GM21367 (cell line): ENCODE results near the gene KRTAP1-4.
"Not testable (repeated sequence)": the region's sequence is repeated elsewhere in the genome, so short reads cannot be mapped to it uniquely, and the experiment has no call there.

Source experiments
- ATAC-seq: cut with Tn5 transposase; IDR thresholded peaks from one replicate; pipeline ENCODE4 v1.9.1; 2021; ENCODE audit not compliant: unreplicated experiment

Gene KRTAP1-4

DNA sequence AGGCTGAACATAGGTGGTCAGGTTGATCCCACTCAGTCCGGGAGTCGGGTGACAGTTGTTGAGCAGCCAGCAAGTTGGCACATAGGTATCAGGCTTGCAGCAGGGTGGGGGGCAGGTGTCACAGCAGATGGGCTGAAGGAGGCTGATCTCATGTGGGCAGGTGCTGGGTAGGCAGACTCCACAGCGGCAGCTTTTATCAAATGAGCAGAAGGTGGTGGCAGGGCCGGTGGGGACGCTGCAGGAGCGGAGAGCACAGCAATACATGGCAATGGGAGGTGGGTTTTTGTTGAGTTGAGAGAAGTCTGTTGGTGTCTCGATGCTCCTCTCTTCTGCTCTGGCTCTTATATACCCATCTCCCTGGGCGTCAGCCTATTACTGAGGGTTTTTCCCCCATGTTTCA, 21.2 kb downstream of the KRTAP1-4 start, which contains the start of gene KRTAP3-1:
TSS of gene KRTAP3-1 (minus strand) at position 318 of the 400 bp plus-strand sequence. CDS start at position 264, 54 bp downstream.
- ATAC-seq = no peak

DNA sequence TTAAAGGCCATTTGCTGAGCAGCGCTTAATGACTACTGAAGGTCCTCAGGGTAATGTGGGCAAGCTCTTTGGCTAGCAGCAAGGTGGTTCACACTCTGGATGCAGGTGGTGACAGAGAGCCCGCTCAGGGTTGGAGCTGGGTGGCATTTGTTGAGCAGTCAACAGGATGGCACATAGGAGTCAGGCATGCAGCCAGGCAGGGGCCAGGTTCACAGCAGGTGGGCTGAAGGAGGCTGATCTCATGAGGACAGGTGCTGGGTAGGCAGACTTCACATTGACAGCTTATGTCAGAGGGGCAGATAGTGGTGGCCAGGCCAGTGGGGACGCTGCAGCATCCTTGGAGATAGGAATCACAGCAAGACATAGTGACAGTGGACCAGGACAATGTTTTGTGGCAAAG, 25.6 kb downstream of the KRTAP1-4 start:
- ATAC-seq = no peak

DNA sequence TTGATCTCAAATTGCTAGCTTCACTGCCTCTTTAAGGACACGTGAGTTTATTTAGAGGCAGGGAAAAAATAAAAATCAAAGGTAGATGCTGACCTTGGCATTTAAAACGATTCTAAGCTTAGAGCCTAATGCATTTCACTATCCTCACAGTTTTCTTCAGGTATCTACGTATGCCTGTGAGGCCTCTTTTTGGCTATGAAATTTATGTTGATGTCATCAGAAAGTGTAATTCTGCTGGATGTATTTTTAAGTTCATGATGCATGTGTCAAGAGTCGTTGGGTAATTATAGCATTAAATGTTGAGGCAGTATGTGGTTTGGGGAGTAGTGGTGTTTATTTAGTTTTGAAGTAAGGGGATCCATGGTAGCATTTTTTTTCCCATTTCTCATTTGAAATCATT, 26.1 kb downstream of the KRTAP1-4 start:
- ATAC-seq = no peak

DNA sequence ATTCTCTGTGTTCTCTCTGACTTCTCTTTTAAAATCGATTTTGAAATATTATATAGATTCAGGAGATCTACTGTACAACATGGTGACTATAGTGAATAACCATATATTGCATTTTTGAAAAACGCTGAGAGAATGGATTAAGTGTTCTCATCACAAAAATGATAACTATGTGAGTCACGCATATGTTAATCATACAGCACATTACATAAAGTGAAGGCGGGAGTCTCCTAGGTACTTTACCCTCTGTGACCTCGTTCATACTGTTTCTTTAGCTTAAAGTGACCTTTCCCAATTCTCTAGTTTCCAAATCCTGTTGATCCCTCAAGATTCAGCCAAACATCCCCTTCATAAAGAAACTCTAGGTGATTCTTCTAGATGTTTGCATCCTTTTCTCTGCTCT, 27.2 kb downstream of the KRTAP1-4 start:
- ATAC-seq = no peak

DNA sequence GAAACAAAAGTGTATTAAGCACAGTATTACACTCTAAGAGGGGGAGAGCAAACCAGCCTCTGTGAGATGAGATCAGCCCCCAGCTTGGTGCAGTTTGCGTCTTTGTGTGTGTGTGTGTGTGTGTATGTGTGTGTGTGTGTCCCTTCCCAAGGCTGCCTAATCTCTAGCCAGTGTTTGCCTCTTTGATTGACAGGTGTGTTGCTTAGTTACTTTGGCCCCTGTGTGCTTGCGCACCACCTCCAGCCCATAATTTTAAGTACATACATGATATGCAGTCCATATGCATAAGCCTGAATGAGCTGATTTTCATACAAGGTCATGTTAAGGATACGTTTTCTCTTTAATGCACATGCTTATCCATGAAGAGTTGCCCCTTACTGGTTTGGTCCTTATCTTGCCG, 28.2 kb downstream of the KRTAP1-4 start:
- no peak for ATAC-seq

DNA sequence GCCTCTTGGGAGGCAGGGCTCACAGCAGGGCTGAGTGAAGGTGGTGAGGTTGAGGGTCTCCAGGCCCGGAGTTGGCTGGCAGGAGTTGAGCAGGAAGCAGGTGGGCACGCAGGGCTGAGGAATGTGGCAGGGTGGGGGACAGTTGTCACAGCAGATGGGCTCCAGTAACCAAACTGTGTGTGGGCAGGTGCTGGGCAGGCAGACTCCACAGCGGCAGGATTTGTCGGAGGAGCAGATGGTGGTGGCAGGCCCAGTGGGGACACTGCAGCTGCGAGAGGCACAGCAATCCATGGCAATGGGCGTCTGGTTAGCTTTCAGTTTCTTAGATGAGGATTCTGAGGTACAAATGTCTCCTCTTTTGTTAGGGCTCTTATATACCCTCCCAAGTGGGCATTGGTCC, 30.4 kb downstream of the KRTAP1-4 start, which contains the start of gene KRTAP3-2:
TSS of gene KRTAP3-2 (minus strand) at position 344 of the 400 bp plus-strand sequence. CDS start at position 291, 53 bp downstream.
- ATAC-seq = not testable (repeated sequence)

DNA sequence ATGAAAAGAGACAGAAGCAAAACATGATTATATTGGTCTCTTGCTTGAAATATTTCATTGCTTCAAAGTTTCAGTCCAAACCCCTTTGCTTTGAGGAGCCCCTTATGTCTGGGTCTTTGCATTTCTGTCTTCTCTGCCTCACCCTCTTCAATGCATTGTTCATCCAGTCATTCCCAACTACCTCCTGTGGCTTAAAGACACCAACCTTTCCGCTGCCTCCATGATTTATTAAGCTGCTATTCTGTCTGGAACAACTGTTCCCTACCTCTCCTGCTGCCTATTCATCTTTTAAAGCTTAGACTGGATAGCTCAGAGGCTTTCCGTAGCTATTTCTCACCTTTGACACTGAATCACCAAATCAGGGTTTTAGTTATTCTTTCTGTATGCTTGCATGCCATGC, 32.6 kb downstream of the KRTAP1-4 start:
- ATAC-seq = no peak

DNA sequence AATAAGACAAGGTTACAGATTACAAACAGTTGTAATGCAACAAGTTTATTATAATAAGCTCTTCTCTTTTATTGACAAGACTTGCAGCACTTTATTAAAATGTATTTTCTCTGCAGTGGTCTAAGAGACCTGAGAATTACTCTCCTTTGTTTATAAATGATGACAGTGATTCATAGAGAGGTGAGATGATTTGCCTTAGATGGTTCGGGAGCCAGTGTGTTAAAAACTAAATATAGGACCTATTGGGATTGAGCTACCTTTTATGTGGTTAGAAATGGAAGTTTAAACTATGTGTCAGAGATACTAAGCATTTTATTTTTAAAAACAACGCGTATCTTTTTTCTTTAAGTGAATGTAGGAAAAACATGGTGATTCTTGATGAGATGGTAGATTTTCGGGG, 33.2 kb downstream of the KRTAP1-4 start:
- no peak for ATAC-seq

DNA sequence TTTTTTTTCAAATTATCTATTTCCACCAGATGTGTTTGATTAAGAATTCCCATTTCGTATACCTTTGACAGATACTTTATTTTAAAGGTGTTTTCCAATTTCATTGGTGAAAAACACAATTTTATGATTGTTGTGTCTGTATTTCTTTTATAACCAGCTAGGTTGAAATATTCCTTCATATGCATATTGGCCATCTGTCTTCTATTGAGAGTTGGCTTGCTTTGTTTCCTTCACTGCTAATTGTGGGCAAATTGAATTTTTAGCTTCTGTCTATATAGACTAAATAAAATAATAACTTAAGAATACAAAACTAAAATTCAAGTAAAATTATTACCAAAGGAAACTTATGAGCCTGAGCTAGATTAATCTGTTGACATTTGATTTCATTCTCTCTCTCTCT, 34.9 kb downstream of the KRTAP1-4 start:
- ATAC-seq = no peak

DNA sequence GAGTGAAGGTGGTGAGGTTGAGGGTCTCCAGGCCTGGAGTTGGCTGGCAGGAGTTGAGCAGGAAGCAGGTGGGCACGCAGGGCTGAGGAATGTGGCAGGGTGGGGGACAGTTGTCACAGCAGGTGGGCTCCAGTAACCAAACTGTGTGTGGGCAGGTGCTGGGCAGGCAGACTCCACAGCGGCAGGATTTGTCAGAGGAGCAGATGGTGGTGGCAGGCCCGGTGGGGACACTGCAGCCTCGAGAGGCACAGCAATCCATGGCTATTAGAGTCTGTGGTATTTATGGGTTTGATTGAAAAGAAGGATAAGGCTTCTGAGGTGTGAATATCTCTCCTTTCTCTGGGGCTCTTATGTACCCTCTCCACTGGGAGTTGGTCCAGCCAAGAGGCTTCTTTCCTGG, 36.2 kb downstream of the KRTAP1-4 start, which contains the start of gene KRTAP3-3:
TSS of gene KRTAP3-3 (minus strand) at position 326 of the 400 bp plus-strand sequence. CDS start at position 259, 67 bp downstream.
- no peak for ATAC-seq

DNA sequence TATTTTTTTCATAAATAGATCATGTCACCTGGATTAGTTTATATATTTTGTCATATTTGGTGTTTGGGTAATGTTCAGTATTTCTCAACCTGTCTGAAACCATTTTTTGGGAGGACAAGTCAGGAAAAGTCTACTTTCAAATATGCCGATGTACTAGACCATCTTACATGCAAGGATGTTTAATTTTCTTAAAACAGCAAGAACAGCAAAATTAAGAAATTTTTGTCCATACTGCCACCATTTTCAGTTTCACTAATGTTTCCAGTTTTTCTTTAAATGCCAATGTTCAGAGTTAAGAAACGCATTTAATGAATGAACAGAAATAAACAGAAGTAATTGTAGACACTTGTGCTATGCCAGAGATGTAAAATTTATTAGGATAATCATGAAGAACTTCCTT, 36.9 kb downstream of the KRTAP1-4 start:
- ATAC-seq = no peak

DNA sequence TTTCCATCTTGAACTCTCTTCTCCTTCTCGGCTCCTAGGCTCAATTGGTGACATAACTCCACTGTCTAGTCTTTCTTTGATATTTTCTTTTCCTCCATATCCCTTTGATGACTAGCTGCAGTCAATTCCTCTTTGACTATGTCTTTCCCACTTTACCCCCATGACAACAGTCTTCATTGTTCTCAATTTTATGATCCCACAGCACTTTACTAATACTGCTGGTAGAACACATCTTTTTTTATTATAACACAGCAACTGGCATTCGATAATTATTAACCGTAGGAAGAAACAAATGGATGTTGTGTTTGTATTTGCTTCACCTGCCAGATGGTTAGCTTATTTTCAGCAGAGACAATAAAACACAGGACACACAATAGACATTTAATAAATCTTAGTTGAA, 37.3 kb downstream of the KRTAP1-4 start:
- ATAC-seq = no peak

DNA sequence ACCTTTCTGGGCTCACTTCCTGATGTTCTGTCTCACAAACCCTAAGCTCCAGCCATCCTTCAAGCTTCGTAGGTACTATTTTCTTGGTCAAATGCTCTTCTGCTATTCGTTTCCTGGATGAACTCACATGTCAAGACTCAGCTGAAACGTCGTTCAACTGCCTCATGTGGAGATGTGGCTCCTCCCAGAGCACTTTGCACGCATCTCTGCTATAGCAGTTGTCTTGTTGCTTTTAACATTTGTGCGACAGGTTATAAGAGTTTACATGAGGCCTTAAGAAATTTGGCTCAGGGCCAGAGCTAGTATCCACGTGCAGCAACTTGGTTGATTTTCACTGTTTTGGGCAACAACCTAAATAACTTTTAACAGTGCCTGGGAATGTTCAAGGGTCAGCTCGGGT, 43.1 kb downstream of the KRTAP1-4 start:
- no peak for ATAC-seq

DNA sequence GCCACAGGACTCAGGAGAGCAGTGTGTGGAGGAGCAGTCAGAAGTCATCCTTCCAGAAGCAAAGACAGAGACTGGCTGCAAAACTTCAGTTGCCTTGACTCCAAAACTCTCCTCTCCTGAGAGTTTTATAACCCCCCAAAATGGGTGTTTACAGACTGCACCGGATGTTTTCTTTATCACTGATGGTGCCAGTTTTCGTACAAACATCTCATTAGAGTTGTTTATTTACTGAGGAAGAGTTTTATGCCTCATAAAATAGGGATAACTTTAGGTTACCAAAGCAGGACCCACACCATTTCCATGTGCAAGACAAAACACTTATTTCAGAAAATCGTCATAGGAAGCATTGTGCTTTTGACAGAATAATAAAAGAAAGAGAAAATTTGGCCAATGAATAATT, 45.8 kb downstream of the KRTAP1-4 start, which contains the start of gene KRT40:
TSS of gene KRT40 (minus strand) at position 101 of the 400 bp plus-strand sequence. CDS start at position 48, 53 bp downstream.
- ATAC-seq = no peak

DNA sequence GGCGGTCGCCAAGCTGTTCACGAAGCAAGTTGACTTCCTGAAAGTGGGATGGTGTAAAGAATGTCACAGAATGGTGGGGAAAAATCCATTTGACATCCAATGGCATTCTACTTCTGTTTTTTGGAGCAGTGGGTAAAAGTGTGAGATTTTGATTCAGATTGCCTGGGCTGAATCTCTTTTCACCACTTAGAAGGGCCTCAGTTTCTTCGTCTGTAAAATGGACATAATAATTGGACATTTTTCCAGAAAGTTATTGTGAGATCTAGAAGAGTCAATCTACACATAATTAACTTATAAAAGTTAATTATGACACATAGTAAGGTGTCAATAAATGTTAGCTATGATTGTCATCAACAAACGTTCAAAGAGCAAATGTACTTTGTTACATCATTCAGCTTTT, 48.9 kb downstream of the KRTAP1-4 start:
- no peak for ATAC-seq

DNA sequence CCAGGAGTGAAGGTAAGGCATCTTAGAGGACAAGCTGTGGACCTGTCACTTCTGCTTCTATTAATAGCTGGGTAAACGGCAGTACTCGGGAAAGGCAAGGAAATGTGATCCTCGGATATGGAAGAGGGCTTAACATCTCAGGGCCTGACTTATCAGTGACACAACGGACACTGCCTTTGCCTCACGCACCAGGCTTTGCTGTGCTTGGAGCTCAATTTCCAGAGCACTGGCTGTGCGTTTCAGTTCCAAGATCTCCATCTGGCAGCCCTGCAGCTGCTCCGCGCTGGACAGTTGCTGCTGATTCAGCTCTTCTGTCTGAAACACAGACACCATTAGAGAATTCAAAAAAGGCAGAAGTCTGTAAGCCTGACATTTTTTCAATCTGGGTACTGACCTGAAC, 49.4 kb downstream of the KRTAP1-4 start:
- no peak for ATAC-seq

DNA sequence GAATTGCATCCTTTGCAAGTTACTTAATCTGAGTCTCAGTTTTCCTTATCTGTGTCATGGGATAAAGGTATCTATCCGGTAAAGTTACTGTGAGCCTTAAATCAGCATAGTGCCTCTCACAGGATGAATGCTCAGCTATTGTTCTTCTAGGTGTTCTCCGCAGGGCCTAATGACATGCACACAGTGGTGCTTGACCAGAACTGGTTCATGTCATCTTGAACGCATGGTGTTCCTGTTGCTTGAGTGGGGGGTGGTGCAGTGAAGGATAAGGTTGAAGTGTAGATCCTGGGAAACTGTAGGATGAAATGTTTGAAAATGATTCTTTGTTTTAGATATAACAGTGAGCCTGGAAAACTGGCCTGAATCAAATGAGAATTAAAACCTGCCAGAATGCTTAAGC, 49.9 kb downstream of the KRTAP1-4 start:
- ATAC-seq = no peak
